ENCODE data around the gene MZT2B.
"Not testable (repeated sequence)": the region's sequence is repeated elsewhere in the genome, so short reads cannot be mapped to it uniquely, and the experiment has no call there.

The MZT2B gene

DNA sequence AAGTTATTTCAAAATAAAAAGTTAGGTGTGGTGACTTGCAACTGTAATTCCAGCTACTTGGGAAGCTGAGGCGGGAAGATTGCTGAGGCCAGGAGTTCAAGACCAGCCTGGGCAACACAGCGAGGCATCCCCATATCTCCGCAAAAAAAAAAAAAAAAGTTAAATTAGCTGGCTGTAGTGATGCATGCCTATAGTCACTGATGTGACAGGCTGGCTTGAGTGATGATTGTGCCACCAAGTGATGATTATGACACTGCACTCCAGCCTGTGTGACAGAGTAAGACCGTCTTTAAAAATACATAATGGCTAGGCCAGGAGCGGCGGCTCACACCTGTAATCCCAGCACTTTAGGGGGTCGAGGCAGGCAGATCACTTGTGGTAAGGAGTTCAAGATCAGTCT, 12.2 kb upstream of the MZT2B start:
- DNase-seq: no peak

DNA sequence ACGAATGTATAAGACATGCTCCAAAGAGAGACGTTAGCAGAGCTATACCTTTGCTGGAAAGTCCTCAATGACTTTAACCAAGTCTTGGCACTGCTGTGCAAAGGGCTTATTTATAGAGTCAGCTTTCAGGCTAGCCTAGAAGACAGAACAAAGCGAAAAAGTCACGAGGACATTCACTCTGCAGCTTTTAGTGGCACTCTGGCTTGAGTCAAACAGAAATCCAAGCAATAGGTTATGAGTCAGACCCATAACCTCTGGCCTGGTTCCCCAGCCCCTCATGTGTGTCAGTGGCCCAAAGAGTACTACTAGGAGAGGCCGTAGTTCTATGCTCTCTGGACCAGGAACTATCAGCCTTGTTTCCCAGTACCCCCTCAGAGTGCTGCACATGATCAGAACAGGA, 7.2 kb upstream of the MZT2B start:
- DNase-seq: not testable (repeated sequence)

DNA sequence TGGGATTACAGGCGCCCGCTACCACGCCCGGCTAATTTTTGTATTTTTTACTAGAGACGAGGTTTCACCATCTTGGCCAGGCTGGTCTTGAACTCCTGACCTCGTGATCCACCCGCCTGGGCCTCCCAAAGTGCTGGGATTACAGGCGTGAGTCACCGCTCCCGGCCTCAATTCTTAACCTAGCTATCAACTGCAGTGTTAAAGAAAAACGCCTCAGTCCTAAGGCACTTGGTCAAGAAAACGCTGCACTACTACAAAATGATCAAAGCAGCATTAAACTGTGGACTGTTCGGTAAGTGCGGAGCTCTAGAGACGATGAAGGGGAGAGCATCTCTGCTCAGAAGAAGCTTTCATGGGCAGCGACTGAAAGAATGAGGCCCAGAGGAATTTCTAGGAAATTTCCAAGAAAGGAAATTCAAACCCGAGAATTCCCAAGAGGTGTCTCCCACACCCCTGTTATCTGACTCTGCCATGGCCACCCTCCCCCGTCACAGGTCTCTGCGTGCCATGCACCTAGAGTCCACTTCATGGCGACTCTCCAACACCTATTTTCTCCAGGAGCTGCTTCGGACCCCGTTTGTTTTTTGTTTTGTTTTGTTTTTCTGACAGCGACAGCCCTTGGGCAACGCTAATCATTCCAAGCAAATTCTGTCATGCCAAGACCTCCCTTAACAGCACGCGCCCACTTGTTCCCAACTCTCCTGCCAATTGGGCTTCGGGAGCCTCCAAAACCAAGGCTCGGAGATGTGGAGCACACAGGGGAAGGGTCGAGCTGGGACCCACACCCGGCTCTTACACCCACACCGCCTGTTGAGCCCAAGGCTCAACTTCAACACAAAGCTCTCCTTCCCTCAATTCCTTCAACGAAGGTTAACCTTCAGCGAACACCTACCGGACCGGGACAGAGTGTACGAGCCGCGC, 1.4 kb upstream of the MZT2B start:
- DNase-seq: not testable (repeated sequence)

DNA sequence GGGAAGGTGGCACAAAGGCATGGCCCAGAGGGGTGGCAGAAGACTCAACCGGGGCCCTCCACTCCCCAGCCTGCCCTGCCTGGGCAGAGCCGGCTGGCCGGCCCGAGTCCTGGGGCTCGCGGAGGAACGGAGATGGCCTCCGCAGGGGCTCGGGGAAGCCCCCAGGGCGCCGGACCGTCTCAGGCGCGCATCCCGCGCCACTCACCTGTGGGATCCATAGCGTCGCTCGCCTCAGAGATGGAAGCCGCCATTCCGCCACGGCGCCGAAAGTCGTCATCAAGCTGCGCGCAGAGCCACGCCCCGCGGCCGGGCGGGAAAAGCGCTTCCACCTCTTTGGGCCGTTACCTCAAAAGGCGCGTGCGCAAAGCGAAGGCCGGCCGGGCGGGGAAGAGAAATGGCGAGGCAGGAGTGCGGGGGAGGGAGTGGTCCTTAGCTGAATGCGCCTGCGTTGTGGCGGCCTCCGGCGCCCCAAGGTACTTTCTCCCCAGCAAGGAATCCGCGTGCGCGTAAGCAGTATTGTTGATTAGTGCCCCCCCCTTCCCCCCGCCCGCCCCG, 660 bp upstream of the MZT2B start, which contains the start of gene SMPD4:
Gene SMPD4 (minus strand): TSS at position 278 of the 555 bp plus-strand sequence. CDS start 5,010 bp downstream, outside the sequence.
- peak; percentile 52 to 99 (median 94) for DNase-seq

DNA sequence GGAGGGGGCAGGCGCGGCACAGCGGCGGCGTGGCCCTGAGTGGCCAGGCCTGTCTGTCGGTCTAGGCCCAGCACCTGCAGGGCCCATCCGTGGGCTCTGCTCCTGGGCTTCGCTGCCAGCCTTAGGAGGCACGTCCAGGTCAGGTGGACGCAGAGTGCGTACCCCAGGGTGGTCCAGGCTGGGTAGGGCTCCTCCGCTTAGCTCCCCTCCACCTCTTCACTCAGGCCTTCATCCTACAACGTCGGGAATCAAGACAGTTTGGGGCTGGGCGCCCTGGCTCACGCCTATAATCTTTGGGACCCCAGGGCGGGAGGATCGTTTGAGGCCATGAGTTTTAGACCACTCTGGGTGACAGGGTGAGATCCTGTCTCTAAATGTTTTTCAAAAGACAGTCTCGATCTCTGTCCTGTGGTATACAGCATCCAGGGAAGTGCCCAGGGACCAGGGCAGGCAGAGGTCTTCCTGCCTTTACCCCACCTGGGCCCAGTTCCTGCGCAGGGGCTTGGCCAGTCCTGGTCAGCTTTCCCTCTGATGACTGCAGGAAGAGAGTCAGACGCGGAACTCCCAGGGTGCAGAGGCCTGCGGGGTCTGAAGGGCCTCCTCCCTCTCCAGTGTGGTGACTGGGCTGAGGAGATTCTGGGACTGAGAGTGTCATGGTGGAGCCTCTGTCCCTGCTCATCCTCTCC, 907 bp downstream of the MZT2B start:
- DNase-seq: peak in 6 of 58 donors; percentile 16 to 47 (median 36)

DNA sequence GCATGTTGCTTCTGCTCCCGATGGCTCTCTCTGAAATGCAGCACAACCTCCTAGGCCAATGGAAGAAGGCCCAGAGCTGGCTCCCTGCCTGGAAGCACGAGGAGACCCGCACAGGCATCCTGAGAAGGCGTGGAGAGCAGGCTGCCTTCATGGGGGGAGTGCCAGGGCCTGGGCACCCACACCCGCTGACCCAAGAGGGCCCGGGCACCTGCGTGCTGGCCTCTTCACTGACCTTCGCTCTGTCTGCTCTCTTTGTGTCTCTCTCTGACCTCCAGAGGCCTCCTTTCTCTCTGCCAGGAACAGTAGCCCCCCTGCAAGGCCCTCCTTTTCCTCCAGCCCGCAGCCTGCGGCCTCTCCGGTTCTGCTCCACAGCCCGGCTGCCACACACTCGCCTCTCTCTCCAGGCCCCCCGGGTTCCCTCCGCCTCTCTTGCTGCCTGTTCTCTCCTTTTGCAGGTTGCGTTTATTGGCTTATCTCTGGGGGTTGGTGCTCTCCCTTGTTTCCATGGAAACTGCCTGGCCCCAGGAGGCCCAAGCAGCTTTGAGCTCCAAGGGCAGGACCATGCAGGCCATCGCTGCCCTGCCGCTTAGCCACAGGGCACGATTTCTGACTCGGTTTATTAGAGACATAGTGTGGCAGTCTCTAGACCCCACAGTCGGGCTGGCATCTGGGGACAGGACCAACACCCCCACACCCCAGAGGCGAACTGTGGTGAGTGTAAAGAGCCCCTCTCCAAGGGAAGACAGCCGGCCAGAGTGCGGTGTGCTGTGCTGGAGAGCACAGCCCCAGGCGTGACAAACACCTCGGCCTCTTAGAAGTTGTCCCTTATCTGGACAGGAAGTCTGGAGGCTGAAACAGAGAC, 1.7 kb downstream of the MZT2B start:
- DNase-seq: peak in 42 of 58 donors; percentile 6 to 56 (median 28)

DNA sequence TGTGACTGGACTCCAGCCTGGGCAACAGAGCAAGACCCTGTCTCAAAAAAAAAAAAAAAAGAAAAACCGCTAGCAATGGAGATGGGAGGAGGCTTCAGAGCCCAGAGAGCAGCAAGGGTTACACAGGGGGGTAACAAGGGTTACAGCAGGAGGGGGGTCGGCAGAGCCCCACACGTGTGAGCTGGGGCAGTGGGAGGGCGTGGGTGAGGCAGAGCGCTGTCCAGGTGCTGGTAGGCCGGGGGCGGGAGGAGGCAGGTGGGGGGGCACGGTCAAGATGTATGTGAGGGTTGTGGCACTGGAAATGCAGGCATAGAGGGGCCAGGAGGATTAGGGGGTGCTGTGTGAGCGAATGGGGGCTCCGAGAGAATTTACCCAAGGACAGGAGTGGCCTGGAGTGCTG, 3.4 kb downstream of the MZT2B start:
- no peak for DNase-seq

GRCh38 chr2:130185896-130186295, 3.8 kb downstream of the MZT2B start:
- no peak for DNase-seq

- no peak for DNase-seq
These were observed 4.3 kb downstream of the MZT2B start for GRCh38 chr2:130186391-130186790.

- no peak for DNase-seq
These were observed 5.2 kb downstream of the MZT2B start for GRCh38 chr2:130187268-130187667.

DNA sequence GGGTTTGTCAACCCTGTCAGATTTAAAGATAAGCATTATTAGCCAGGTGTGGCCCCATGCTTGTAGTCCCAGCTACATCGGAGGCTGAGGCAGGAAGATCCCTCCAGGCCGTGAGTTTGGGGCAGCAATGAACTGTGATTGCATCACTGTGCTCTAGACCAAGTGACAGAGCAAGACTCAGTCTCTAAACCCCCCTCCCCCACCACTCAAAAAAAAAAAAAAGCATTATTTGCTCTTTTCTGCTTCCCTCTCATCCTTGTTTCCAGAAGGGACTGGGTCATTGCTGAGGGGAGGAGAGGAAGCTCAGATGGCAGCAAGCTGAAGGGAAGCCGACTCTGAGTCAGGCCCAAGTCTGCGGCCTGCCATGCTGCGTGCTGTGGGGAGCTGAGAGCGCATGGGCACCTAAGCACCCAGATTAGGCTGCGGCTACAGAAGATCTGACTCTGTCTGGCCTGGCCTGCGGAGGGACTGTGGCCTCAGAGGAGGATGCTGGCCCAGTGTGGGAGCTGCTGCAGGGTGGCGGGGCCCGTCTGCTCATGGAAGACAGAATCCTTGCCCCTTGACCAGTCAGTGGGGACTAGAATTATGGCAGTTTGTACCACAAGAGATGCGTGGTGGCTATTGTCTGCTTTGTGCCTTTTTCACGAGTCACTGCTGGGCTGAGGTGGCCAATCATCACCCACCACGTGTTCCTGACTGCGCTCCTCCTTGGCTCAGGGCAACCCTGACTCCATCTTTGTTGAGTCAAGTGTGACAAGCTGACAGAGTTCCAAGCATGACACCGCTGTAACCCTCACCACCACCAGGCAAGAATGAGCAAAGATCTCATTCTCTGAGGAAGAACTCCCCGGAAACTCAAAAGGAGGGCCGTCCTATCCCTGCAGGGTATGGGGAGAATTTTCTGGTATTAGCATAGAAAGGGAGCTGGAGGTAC, 6.1 kb downstream of the MZT2B start:
- DNase-seq: not testable (repeated sequence)

- not testable (repeated sequence) for DNase-seq
These were observed 6.9 kb downstream of the MZT2B start for GRCh38 chr2:130188958-130189357.

GRCh38 chr2:130190237-130190636, 8.2 kb downstream of the MZT2B start:
- DNase-seq: no peak

DNA sequence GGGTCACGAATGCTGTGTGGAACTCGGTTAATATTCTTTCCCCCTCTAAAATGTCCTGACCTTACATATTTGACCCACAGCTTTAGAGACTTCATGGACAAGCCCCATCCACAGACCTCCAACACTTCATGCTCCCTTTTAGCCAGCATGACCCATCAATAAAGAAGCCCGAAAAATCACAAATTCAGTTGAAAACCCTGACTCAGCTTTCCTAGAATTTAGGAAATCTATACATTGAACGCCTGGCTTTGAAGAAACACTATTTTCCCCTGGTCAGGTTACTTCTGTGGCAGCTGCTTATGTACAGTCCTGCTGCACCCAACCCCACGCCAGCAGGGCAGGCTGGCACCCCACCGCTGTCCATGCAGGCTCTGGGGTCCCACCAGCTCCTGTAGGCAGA, 9.3 kb downstream of the MZT2B start:
- DNase-seq: not testable (repeated sequence)

- DNase-seq: not testable (repeated sequence)
These were observed 10.4 kb downstream of the MZT2B start for GRCh38 chr2:130192451-130192850.

DNA sequence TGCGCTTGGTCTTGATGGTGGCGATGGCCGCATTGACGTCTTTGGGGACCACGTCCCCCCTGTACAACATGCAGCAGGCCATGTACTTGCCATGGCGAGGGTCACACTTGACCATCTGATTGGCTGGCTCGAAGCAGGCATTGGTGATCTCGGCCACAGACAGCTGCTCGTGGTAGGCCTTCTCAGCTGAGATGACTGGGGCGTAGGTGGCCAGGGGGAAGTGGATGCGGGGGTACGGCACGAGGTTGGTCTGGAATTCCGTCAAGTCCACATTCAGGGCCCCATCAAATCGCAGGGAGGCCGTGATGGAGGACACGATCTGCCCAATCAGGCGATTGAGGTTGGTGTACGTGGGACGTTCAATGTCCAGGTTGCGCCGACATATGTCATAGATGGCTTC, 11.8 kb downstream of the MZT2B start:
- DNase-seq: not testable (repeated sequence)

DNA sequence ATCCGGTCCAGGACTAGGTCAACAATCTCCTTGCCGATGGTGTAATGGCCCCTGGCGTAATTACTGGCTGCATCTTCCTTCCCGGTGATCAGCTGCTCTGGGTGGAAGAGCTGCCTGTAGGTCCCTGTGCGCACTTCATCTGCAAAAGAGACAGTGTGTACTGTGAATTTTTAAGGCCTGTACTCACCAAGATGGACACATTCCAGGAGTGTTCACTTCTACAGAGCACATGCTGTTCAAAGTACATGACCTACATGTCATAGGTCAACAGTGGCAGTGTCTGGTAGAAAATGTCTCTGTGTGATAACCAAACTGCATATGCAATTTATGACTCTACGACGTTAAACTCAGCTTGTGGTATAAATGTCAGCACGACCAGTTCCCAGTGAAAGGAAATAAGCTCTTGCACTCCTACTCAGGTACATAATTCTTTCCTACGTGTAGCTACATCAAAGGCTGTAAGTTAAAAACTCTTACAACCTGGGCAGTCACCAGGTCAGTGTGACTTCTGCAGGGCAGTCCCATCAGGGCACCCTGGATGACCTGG, 13.1 kb downstream of the MZT2B start:
- not testable (repeated sequence) for DNase-seq

- not testable (repeated sequence) for DNase-seq
These were observed 14.0 kb downstream of the MZT2B start for GRCh38 chr2:130196052-130196451.

- DNase-seq: no peak
These were observed 16.3 kb downstream of the MZT2B start, which contains the start of gene TUBA3E for GRCh38 chr2:130198343-130198742. TSS of gene TUBA3E (minus strand) at chr2:130198439. CDS start at chr2:130198360, 79 bp downstream.

Data from anterior cingulate cortex (tissue), 58 donors.